ENCODE data around the gene EXOSC9. TPM values are rescaled to one million over a fixed set of nuclear protein-coding genes. Genes with fewer than 3 reads are reported as not detected.

Gene EXOSC9
- total RNA-seq, 1 experiment from 2014 or later = 50.0 TPM

GRCh38 chr4:121824950-121825349 lies 23.8 kb downstream of the EXOSC9 start:
- TF ChIP-seq SOX15 (CRISPR knock-in tag; IDR thresholded peaks at IDR 0.05) (no peak), FOXP4 (CRISPR knock-in tag; IDR thresholded peaks at IDR 0.05) (no peak), FOXP1 (CRISPR knock-in tag; IDR thresholded peaks at IDR 0.05; ENCODE audit: borderline replicate concordance) (no peak), OVOL2 (CRISPR knock-in tag; IDR thresholded peaks at IDR 0.05; ENCODE audit: borderline replicate concordance) (no peak)
- TF ChIP-seq, protein P1, sequence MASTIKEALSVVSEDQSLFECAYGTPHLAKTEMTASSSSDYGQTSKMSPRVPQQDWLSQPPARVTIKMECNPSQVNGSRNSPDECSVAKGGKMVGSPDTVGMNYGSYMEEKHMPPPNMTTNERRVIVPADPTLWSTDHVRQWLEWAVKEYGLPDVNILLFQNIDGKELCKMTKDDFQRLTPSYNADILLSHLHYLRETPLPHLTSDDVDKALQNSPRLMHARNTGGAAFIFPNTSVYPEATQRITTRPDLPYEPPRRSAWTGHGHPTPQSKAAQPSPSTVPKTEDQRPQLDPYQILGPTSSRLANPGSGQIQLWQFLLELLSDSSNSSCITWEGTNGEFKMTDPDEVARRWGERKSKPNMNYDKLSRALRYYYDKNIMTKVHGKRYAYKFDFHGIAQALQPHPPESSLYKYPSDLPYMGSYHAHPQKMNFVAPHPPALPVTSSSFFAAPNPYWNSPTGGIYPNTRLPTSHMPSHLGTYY (CRISPR knock-in tag; IDR thresholded peaks at IDR 0.05) = no peak
- TF ChIP-seq, protein P2, sequence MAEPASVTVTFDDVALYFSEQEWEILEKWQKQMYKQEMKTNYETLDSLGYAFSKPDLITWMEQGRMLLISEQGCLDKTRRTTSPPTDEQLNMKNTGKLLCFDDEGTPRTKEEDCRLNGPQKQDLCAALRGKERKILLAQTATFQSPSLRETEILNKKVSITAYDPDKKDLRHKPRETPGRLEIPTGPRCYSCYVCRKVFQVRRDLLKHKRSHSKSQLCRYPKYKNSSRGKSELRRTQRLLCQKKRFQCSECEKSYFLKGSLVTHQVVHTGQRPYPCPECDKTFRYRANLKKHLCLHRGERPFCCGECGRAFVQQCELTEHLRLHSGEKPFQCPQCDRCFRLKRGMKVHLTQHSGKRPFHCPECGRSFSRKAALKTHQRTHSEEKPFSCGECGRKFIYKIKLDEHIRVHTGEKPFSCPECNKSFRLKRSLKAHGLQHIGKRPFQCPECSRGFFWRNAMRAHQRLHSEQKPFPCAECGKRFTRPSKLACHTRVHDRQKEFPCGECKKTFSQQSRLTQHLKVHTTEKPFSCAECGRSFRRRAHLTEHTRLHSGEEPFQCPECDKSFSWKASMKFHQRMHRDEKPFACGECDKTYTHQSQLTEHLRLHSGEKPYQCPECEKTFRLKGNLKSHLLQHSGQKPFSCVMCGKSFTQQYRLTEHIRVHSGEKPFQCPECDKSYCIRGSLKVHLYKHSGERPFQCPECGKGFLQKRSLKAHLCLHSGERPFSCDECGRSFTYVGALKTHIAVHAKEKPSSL (CRISPR knock-in tag; conservative IDR thresholded peaks at IDR 0.05) = no peak
- ATAC-seq (no peak), DNase-seq (ENCODE audit: low spot score) (no peak)
- Mint-ChIP-seq H3K9me3 (no peaks in the 10 kb centered on the region), H3K27me3 (ENCODE audit: low read depth) (no peaks in the 10 kb centered on the region; the same call in 1 of the 2 replicates), H3K36me3 (peaks cover 25% of the 10 kb centered on the region), H3K27ac (no peak overlapping the region), H3K4me1 (peaks cover 9% of the 10 kb centered on the region), H3K4me3 (no peak overlapping the region; the same call in 1 of the 2 replicates)
- ChIA-PET CTCF (no interaction called here), POLR2A (interaction anchor here (1.3 kb wide), 1 partner anchor 45 kb away, joined by 4 read pairs; the partner anchor contains the start of gene BBS7)

DNA sequence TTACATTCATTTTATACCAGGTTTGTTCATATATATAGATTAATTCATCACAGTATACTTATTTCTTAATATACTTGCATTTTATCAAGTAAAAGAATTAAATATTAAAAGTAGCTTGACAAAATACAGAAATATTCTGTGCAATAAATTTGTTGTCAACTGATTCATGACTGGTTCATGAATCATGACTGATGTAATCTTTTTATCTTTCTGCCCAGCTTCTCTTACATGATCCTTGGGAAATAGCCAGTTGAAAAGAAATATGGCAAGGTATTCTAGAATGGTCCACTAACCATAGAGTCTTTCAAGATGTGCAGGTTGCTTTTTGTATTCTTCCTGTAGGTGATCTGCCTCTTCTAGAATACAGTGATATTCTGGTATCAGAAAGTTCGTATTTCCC lies 26.7 kb downstream of the EXOSC9 start:
- Mint-ChIP-seq H3K4me1 (no peaks in the 10 kb centered on the region), H3K27ac (no peak overlapping the region), H3K4me3 (no peak overlapping the region), H3K36me3 (no peaks in the 10 kb centered on the region), H3K9me3 (no peaks in the 10 kb centered on the region), H3K27me3 (ENCODE audit: low read depth) (no peaks in the 10 kb centered on the region; the same call in 1 of the 2 replicates)
- ChIA-PET POLR2A (no interaction called here), CTCF (no interaction called here)
- ATAC-seq = no peak
- DNase-seq (ENCODE audit: low spot score) = no peak
- TF ChIP-seq, protein P2 (CRISPR knock-in tag; conservative IDR thresholded peaks at IDR 0.05) = no peak
- TF ChIP-seq, protein P3, sequence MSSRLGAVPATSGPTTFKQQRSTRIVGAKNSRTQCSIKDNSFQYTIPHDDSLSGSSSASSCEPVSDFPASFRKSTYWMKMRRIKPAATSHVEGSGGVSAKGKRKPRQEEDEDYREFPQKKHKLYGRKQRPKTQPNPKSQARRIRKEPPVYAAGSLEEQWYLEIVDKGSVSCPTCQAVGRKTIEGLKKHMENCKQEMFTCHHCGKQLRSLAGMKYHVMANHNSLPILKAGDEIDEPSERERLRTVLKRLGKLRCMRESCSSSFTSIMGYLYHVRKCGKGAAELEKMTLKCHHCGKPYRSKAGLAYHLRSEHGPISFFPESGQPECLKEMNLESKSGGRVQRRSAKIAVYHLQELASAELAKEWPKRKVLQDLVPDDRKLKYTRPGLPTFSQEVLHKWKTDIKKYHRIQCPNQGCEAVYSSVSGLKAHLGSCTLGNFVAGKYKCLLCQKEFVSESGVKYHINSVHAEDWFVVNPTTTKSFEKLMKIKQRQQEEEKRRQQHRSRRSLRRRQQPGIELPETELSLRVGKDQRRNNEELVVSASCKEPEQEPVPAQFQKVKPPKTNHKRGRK (CRISPR knock-in tag; IDR thresholded peaks at IDR 0.05; ENCODE audit: borderline replicate concordance) = no peak
- TF ChIP-seq FOXK1 (CRISPR knock-in tag; IDR thresholded peaks at IDR 0.05) (no peak), FOXP4 (CRISPR knock-in tag; IDR thresholded peaks at IDR 0.05) (no peak), ZNF396 (CRISPR knock-in tag; IDR thresholded peaks at IDR 0.05; ENCODE audit: borderline replicate concordance) (no peak), CREB1 (CRISPR knock-in tag; IDR thresholded peaks at IDR 0.05) (no peak), SMAD3 (CRISPR knock-in tag; IDR thresholded peaks at IDR 0.05; ENCODE audit: borderline replicate concordance) (no peak), ATF1 (CRISPR knock-in tag; IDR thresholded peaks at IDR 0.05) (no peak), ZNF232 (CRISPR knock-in tag; IDR thresholded peaks at IDR 0.05) (no peak), E2F5 (CRISPR knock-in tag; IDR thresholded peaks at IDR 0.05) (no peak), GABPB1 (CRISPR knock-in tag; IDR thresholded peaks at IDR 0.05) (no peak), MYBL2 (CRISPR knock-in tag; IDR thresholded peaks at IDR 0.05) (no peak), SP1 (CRISPR knock-in tag; conservative IDR thresholded peaks at IDR 0.05) (no peak), ZNF317 (CRISPR knock-in tag; IDR thresholded peaks at IDR 0.05; ENCODE audit: borderline replicate concordance, low read depth) (no peak), SOX15 (CRISPR knock-in tag; IDR thresholded peaks at IDR 0.05) (no peak)
- TF ChIP-seq, protein P4, sequence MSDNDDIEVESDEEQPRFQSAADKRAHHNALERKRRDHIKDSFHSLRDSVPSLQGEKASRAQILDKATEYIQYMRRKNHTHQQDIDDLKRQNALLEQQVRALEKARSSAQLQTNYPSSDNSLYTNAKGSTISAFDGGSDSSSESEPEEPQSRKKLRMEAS (CRISPR knock-in tag; IDR thresholded peaks at IDR 0.05) = no peak
- TF ChIP-seq, protein P5, sequence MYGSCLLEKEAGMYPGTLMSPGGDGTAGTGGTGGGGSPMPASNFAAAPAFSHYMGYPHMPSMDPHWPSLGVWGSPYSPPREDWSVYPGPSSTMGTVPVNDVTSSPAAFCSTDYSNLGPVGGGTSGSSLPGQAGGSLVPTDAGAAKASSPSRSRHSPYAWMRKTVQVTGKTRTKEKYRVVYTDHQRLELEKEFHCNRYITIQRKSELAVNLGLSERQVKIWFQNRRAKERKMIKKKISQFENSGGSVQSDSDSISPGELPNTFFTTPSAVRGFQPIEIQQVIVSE (CRISPR knock-in tag; IDR thresholded peaks at IDR 0.05; ENCODE audit: borderline replicate concordance) = no peak

Measured in WTC11 (cell line).